ENCODE results near the gene GLRX3.

The GLRX3 gene

GRCh38 chr10:130213286-130214080 is 77.3 kb downstream of the GLRX3 start:
- DNase-seq = no peak

DNA sequence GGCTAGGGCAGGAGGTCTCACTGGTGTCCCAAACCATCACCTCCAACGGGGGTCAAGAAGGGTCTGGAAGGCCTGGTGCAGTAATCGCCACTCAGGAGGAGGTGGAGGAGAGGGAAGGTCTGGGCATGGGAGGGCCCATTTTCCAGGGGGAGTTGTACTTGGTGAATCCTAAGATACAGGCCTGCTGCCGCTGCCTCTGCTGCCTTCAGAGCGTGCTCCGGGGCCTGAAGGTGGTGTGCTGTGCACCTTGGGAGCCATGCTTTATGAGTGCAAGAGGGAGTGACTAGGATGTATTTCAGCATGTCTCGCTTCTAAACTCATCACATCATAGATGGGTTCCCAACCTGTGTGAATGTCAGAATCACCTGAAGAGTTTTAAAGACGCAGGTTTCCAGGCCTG is 78.2 kb downstream of the GLRX3 start:
- DNase-seq = no peak

GRCh38 chr10:130215151-130215930 is 79.2 kb downstream of the GLRX3 start:
- DNase-seq = no peak

DNA sequence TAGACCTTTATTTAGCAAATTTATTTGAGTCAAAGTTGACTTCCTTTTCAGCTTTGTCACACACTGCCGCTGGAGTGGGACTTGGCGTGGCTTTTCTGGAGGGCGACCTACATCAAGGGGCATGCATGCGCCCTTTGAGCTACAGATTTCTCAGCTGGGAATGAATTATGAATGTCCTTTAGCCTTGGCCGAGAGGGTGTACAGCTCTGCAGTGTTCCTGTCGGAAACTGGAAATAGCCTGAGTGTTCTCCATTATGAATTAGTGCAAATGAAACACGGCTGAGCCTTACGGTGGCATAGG is 79.7 kb downstream of the GLRX3 start:
- no peak for DNase-seq

GRCh38 chr10:130218181-130218641 is 82.0 kb downstream of the GLRX3 start:
- DNase-seq = no peak

- no peak for DNase-seq
These were observed 82.7 kb downstream of the GLRX3 start for GRCh38 chr10:130218936-130219335.

- no peak for DNase-seq
These were observed 84.3 kb downstream of the GLRX3 start for GRCh38 chr10:130220251-130221185.

- DNase-seq = no peak
These were observed 85.5 kb downstream of the GLRX3 start for GRCh38 chr10:130221456-130222375.

DNA sequence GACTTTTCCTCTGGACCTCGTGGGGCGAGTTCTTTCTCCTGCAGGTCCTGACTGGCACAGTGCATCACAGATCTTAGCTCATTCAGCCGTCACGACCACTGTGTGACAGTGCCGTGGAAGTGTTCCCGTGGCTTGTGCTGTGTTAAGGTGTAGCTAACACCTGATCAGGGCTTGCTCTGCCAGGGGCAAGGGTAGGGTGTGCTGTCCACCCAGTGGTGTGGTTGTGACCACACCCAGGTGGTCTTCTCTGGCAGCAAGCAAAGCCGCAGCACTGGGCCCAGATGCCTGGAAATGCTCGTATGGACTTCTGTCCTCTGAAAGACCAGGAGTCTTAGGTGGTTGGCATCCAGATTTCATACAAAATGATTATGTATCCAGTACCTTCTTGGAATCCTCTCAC is 86.2 kb downstream of the GLRX3 start:
- DNase-seq = no peak

- DNase-seq = no peak
These were observed 88.0 kb downstream of the GLRX3 start for GRCh38 chr10:130224228-130224627.

DNA sequence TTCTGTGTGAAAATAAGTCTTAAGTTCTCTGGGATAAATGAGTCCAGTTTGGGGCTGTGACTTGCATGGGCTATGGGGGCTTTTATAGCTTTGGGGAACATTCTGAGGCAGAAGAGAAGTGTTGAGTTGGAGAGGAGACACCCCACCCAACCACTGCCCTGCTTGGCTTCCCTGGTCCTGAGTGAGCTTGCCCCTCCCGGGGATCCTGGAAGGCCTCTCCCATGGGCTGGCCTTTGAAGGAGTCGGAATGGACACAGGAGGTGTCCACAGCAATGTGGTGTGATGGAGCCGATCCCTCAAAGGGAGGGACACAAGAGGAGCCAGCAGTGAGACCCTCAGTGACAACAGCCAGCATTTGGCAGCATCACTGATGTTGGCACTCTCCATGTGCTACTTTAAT is 89.8 kb downstream of the GLRX3 start:
- DNase-seq = no peak

GRCh38 chr10:130227883-130228282 is 91.7 kb downstream of the GLRX3 start:
- DNase-seq = no peak
